ENCODE results near the gene DNASE1.

DNA sequence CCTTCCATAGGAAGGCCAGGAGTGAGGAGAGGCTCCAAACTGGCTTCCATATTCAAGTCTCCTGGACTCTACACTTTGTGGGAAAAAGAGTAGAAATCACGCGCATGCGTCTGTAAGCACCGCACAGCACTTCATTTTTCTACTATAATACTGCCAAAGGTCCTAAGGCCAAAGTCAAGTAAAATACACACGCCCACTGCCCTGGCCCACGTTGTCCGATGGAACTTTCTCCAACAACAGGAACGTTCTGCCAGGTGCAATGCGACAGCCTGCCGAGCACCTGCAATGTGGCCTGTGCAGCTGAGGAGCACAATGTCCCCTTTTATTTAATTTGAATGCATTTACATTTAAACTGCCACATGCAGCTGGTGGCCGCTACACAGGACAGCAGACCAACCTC, 23.5 kb downstream of the DNASE1 start:
- TF ChIP-seq, protein P1, sequence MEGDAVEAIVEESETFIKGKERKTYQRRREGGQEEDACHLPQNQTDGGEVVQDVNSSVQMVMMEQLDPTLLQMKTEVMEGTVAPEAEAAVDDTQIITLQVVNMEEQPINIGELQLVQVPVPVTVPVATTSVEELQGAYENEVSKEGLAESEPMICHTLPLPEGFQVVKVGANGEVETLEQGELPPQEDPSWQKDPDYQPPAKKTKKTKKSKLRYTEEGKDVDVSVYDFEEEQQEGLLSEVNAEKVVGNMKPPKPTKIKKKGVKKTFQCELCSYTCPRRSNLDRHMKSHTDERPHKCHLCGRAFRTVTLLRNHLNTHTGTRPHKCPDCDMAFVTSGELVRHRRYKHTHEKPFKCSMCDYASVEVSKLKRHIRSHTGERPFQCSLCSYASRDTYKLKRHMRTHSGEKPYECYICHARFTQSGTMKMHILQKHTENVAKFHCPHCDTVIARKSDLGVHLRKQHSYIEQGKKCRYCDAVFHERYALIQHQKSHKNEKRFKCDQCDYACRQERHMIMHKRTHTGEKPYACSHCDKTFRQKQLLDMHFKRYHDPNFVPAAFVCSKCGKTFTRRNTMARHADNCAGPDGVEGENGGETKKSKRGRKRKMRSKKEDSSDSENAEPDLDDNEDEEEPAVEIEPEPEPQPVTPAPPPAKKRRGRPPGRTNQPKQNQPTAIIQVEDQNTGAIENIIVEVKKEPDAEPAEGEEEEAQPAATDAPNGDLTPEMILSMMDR (IDR thresholded peaks at IDR 0.05; ENCODE audit: poor library complexity, severe bottlenecking): no peak
- TF ChIP-seq POLR2AphosphoS5 (IDR thresholded peaks at IDR 0.05) (no peak), RAD21 (conservative IDR thresholded peaks at IDR 0.05) (no peak), SMC3 (conservative IDR thresholded peaks at IDR 0.05; ENCODE audit: poor library complexity) (no peak), EP300 (conservative IDR thresholded peaks at IDR 0.05; ENCODE audit: poor library complexity, severe bottlenecking) (no peak), TAF1 (IDR thresholded peaks at IDR 0.05; ENCODE audit: low read depth) (no peak), EZH2 (IDR thresholded peaks at IDR 0.05; ENCODE audit: borderline replicate concordance, insufficient read depth, low read length, poor library complexity, severe bottlenecking) (no peak), MXI1 (conservative IDR thresholded peaks at IDR 0.05; ENCODE audit: poor library complexity, severe bottlenecking) (no peak)
- TF ChIP-seq, protein P2, sequence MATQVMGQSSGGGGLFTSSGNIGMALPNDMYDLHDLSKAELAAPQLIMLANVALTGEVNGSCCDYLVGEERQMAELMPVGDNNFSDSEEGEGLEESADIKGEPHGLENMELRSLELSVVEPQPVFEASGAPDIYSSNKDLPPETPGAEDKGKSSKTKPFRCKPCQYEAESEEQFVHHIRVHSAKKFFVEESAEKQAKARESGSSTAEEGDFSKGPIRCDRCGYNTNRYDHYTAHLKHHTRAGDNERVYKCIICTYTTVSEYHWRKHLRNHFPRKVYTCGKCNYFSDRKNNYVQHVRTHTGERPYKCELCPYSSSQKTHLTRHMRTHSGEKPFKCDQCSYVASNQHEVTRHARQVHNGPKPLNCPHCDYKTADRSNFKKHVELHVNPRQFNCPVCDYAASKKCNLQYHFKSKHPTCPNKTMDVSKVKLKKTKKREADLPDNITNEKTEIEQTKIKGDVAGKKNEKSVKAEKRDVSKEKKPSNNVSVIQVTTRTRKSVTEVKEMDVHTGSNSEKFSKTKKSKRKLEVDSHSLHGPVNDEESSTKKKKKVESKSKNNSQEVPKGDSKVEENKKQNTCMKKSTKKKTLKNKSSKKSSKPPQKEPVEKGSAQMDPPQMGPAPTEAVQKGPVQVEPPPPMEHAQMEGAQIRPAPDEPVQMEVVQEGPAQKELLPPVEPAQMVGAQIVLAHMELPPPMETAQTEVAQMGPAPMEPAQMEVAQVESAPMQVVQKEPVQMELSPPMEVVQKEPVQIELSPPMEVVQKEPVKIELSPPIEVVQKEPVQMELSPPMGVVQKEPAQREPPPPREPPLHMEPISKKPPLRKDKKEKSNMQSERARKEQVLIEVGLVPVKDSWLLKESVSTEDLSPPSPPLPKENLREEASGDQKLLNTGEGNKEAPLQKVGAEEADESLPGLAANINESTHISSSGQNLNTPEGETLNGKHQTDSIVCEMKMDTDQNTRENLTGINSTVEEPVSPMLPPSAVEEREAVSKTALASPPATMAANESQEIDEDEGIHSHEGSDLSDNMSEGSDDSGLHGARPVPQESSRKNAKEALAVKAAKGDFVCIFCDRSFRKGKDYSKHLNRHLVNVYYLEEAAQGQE (IDR thresholded peaks at IDR 0.05; ENCODE audit: borderline replicate concordance): no peak

All from neural cell (in vitro differentiated cells).